A673 (cell line): ENCODE results near the gene METTL2B.

ENCODE experiments used
- CTCF ChIP-seq: fragments of 300-800, 200-600 bp; sonication (generic); conservative IDR thresholded peaks from 2 replicates; pipeline ENCODE4 v1.5.1; 2017; ENCODE audit warnings: low read depth, mild to moderate bottlenecking, antibody characterized with exemption, low read length, moderate library complexity, mixed read lengths
- EZH2 ChIP-seq: fragments of 200-600 bp; sonication (generic); IDR thresholded peaks from 2 replicates; pipeline ENCODE4 v1.6.1; 2017; ENCODE audit warnings: borderline replicate concordance, low read depth, mild to moderate bottlenecking, mixed read lengths, antibody characterized with exemption, low read length; ENCODE audit not compliant: poor library complexity, severe bottlenecking

GRCh38 chr7:128456255-128456725 is 20.3 kb upstream of the METTL2B start:
- TF ChIP-seq CTCF (no peak), EZH2 (no peak)
